Ectodermal cell (in vitro differentiated cells): ENCODE results near the gene JPH4.
A peak's percentile ranks its signal among the peaks of the same experiment; 100 is the strongest.

ENCODE experiments used
- H3K27ac ChIP-seq: 2 replicates; pipeline ENCODE4 v1.7.0; 2013; ENCODE audit warnings: mild to moderate bottlenecking, low read depth, low read length; ENCODE audit not compliant: insufficient read depth, poor library complexity, severe bottlenecking
- H3K27me3 ChIP-seq: 2 replicates; pipeline ENCODE4 v1.7.0; 2013; ENCODE audit warnings: mild to moderate bottlenecking, low read length; ENCODE audit not compliant: insufficient read depth, control insufficient read depth, poor library complexity, severe bottlenecking
- H3K36me3 ChIP-seq: one replicate; pipeline ENCODE4 v1.7.0; 2013; ENCODE audit warnings: low read length; ENCODE audit not compliant: control insufficient read depth, insufficient read depth
- H3K4me1 ChIP-seq: one replicate; pipeline ENCODE4 v1.7.0; 2013; ENCODE audit warnings: low read length; ENCODE audit not compliant: control insufficient read depth, insufficient read depth
- H3K4me3 ChIP-seq: 2 replicates; pipeline ENCODE4 v1.7.0; 2013; ENCODE audit warnings: low read depth, low read length, control low read depth; ENCODE audit not compliant: insufficient read depth
- H3K9me3 ChIP-seq: 2 replicates; pipeline ENCODE4 v1.7.0; 2013; ENCODE audit warnings: mild to moderate bottlenecking, low read length, moderate library complexity; ENCODE audit not compliant: control insufficient read depth
- whole genome bisulfite sequencing, 2 experiments: methylation state at CpG; one replicate each; pipeline ENCODE4 v1.1.7; 2013; ENCODE audit warnings: missing lambda C conversion rate in 2 of 2; 5-methylcytosine and 5-hydroxymethylcytosine counted together

Gene JPH4

DNA sequence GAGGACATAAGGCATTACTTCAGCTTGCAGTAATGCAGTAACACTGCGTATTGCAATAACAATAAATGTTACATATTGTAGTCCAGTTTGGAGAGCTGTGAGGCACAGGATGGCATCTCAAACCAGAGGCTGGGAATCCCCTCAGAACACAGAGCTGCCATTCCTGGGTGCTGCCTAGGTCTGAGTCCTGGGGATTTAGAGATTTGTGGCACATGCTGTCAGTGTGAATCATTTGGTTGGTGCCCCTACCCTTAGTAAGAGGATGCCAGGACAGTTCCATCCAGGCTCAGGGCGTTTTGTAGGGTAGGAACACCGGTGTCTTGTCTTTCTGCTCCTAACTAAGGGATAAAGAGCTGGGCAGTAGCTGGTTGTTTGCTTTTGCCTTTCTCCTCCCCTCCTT, 49.6 kb downstream of the JPH4 start:
- no peaks in the 10 kb centered on the region for H3K4me1 ChIP-seq
- no peaks in the 10 kb centered on the region for H3K27me3 ChIP-seq
- no peaks in the 10 kb centered on the region for H3K9me3 ChIP-seq
- H3K27ac ChIP-seq, result no peak overlapping the region
- no peak overlapping the region for H3K4me3 ChIP-seq
- H3K36me3 ChIP-seq, result peaks cover 45% of the 10 kb centered on the region
- WGBS, 2 experiments, result 91 to 96% methylated on average over 3 of the region's 3 CpGs

DNA sequence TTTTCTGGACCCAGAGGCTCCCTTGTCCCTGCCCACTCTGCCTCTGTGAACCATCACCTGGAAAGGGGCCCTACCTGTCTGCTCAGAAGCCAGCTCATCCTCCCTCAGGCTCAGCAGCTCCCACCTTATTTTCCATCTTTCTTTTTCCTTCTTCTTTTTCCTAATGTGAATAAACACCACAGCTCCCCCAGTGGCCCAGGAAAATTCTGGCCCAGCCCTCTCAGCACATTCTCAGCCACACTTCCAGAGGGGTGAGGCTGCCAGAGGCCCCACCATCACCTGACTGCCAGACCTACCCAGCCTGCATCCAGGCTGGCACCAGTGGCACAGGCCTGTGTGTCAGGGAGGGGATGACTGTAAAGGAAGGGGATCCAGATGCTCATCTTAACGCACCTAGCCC, 50.0 kb downstream of the JPH4 start:
- Histone ChIP-seq H3K4me3 (no peak overlapping the region), H3K4me1 (no peaks in the 10 kb centered on the region), H3K27ac (no peak overlapping the region), H3K36me3 (peaks cover 41% of the 10 kb centered on the region), H3K9me3 (no peaks in the 10 kb centered on the region), H3K27me3 (no peaks in the 10 kb centered on the region)
- 90 to 98% methylated on average over 1 of the region's 1 CpG for WGBS, 2 experiments

DNA sequence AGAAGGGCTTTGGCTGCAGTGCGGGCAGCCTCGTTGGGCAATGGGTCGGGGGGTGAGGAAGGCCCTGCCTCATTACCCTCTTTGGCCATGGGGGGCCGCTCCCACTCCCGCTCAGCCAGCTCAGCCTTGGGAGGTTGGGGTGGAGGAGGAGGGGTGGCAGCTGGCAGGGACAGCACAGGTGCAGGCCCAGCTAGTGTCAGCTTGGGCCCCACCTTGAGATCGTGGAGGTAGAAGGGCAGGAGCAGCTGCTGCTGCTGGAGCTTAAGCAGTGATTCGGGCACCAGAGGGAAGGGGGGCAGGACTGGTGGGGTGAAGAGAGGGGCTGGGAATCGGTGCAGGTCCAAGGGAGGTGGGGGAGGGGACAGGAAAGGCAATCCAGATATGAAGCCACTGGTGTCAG, 53.0 kb downstream of the JPH4 start:
- Histone ChIP-seq H3K36me3 (peaks cover 25% of the 10 kb centered on the region), H3K4me1 (no peaks in the 10 kb centered on the region), H3K4me3 (no peak overlapping the region), H3K9me3 (no peaks in the 10 kb centered on the region), H3K27ac (no peak overlapping the region), H3K27me3 (no peaks in the 10 kb centered on the region)
- WGBS, 2 experiments, result 90 to 92% methylated on average over 8 of the region's 8 CpGs

DNA sequence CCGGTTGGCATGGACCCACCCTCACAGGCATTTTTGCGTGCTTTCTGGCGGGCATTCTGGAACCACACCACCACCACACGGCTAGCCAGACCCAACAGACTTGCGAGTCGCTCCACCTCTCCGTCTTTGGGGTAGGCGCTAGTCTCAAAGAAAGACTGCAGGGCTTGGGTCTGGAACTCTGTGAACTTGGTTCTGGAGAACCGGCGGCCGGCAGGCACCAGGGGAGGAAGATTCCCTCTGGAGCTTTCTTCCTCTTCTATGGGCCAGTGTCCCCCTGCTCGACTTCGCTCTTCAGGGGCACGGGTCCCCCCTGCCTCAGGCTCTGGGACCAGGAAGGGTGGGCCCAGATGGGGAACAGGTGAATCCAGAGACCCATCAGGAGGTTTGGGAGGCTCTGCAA, 53.6 kb downstream of the JPH4 start:
- WGBS, 2 experiments, result 95 to 96% methylated on average over 14 of the region's 14 CpGs
- Histone ChIP-seq H3K36me3 (peaks cover 25% of the 10 kb centered on the region), H3K27ac (no peak overlapping the region), H3K27me3 (no peaks in the 10 kb centered on the region), H3K4me3 (no peak overlapping the region), H3K4me1 (no peaks in the 10 kb centered on the region), H3K9me3 (no peaks in the 10 kb centered on the region)

DNA sequence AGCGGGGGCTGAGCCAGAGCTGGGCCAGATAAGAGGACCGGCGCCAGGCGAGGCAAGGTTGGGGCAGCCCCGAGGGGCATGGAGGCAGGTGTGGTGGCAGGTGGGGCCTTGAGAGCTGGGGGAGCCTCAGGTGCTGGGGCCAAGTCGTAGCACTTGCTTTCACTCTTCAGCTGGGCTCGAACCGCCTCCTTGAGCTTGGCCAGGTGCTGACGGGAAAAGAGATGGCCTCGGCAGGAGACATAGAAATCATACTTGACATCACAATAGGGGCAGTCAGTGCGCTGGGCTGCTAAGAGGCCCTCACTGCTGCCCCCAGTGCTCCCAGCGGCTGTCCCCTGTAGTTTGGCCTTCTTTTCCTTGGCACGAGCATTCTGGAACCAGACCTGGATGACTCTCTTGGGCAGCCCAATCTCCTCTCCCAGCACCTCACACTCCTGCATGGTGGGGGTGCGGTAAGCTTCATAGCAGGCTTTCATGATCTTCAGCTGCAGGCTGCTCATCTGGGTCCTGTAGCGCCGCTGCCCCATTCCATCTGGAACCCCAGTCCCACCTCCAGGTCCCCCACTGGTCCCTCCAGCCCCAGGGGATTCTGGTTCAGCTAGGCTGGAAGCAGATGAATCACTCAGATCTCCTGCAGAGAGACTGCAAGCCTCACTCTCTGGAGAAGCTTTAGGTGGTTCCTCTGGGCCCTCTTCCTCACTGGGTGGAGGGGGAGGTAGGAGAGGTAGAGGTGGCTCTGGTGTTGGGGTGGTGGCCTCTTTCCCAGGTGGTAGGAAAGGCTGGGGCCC, 55.2 kb downstream of the JPH4 start:
- Histone ChIP-seq H3K36me3 (peaks cover 21% of the 10 kb centered on the region), H3K4me1 (peaks cover 6% of the 10 kb centered on the region), H3K27ac (no peak overlapping the region), H3K27me3 (no peaks in the 10 kb centered on the region), H3K4me3 (no peak overlapping the region), H3K9me3 (no peaks in the 10 kb centered on the region)
- 93 to 94% methylated on average over 16 of the region's 16 CpGs for WGBS, 2 experiments

DNA sequence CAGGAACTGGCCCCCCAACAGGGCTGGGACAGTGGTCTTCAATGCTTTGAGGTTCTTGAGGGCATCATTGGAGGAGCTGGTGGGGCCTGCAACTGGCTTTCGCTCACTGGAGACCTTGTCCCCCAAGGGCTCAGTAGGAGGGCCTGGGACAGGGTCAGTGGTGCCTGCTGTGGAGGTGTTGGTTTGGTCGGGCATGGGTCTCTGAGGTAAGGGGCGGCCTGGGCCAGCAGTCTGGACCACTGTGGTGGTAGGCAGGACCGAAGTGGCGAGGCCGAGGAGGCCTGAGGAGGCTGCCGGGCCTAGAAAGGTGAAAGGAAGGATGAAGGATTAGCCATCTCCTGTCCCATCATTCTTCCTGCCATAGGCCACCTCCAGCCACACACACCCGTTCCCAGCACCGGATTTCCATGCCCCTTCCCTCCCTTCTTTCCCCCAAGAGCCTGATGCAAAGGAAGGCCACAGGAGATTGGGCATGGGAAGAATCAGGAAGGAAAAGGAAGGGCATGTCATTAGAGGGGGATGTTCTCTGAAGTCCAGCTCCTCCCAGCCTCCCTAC, 55.9 kb downstream of the JPH4 start:
- 95% methylated on average over 7 to 9 of the region's 9 CpGs for WGBS, 2 experiments
- no peak overlapping the region for H3K27ac ChIP-seq
- no peak overlapping the region for H3K4me3 ChIP-seq
- peaks cover 11% of the 10 kb centered on the region for H3K4me1 ChIP-seq
- H3K9me3 ChIP-seq, result no peaks in the 10 kb centered on the region
- H3K36me3 ChIP-seq, result peaks cover 21% of the 10 kb centered on the region
- no peaks in the 10 kb centered on the region for H3K27me3 ChIP-seq

DNA sequence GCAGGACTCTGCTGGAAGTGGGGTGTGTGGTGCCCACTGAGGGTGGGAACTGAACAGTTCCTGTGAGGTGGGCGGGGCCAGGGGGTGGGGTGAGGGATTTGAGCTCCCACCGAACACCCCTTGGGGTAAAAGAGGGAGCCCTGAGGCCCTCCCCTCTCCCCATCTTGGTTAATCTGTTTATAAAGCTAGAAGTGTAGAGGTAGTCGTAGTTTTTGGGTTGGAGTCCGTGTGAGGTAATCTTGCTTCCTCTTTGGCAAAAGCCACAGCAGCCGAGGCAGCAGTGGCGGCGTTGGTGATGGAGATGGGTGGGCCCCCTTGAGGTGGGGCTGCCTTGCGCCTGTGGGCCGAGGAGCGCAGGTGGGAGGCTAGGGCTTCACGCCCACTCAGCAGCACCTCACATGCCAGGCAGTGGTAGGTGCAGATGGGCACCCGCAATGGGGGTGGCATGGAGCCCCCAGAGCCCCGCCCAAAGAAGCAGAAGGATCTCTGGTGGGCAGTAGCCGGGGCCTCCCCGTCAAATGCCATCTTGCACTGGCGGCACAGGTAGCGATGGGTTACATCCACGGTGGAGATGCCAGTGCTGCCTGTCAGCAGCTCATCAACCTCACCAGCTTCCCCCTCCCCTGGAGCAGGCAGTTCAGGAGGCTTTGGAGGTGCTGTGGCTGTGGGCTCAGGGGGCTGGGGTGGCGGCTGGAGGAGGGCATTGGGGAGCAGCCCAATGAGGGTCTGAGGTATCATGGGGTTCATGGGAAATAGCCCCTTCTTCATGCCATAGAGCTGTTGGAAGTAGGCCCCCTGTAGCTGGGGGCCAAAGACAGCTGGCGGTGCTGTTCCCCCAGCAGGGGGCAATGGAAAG, 56.6 kb downstream of the JPH4 start:
- 94 to 95% methylated on average over 20 of the region's 20 CpGs for WGBS, 2 experiments
- Histone ChIP-seq H3K4me1 (peaks cover 11% of the 10 kb centered on the region), H3K9me3 (no peaks in the 10 kb centered on the region), H3K27me3 (no peaks in the 10 kb centered on the region), H3K36me3 (peaks cover 21% of the 10 kb centered on the region), H3K27ac (no peak overlapping the region), H3K4me3 (no peak overlapping the region)

DNA sequence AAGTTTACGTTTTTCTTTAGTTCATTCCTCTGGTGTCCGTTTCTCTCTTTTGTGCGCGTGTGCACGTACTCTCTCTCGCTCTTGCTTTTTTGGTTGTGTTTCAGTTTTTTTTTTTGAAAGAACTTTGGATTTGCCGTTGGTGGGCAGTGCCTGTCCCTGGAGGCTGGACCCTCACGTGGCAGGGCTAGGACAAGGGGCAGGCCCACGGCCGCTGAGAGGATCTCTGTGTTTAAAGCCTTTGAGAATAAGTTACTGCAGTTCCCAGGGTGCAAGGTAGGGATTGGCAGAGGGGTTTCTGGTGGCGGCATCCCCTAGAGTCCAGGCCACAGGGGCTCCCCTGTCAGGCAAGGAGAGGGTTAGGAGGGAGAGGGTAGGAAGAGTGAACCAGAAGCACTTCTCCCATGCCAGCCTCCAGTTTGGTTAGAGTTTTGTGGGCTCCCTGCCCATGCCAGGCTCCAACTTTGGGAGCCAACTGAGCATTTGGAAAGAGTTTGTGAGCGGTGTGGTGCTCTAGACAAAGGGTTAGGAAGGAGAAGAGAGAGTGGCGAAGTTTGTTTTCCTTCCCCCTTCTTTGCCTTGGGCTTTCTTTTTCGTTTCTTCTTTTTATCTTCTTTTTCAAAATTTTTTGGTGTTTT, 57.6 kb downstream of the JPH4 start:
- 84 to 89% methylated on average over 11 to 14 of the region's 14 CpGs for WGBS, 2 experiments
- no peak overlapping the region for H3K27ac ChIP-seq
- H3K4me3 ChIP-seq, result no peak overlapping the region
- H3K4me1 ChIP-seq, result peaks cover 11% of the 10 kb centered on the region
- H3K36me3 ChIP-seq, result peaks cover 16% of the 10 kb centered on the region
- no peaks in the 10 kb centered on the region for H3K9me3 ChIP-seq
- H3K27me3 ChIP-seq, result no peaks in the 10 kb centered on the region

DNA sequence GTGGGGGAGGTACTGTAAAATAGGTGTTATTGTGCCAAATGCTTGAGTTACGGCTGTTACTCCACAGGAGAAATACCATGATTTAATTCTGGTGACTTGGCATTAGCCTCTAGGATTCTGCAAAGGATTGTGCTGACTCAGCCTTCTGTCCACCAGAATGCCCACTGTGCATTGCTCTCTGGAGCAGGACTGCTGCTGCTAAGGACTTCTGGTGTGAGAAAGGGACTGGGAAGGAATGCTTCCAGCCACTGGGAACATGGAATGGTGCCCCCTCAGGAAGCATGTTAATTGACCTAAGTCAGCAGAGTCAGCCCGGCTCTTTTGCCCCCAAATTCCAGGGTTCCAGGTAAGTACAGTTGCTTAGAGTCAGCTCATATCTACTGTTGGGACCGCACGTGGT, 59.9 kb downstream of the JPH4 start:
- peak overlapping the region; percentile 46 for H3K27ac ChIP-seq
- no peaks in the 10 kb centered on the region for H3K36me3 ChIP-seq
- no peaks in the 10 kb centered on the region for H3K9me3 ChIP-seq
- H3K4me1 ChIP-seq, result peaks cover 11% of the 10 kb centered on the region
- 79 to 80% methylated on average over 4 of the region's 4 CpGs for WGBS, 2 experiments
- no peak overlapping the region for H3K4me3 ChIP-seq
- H3K27me3 ChIP-seq, result no peaks in the 10 kb centered on the region
